AG04449 (cell line): Measurements from ENCODE around the gene GTF3C2.

Experiments
- CTCF ChIA-PET: fragments of 350-600 bp; formaldehyde crosslinking; extraction: SDS; loops from one replicate; lab custom pipeline; 2021; ENCODE audit warnings: antibody characterized with exemption; lab: Yijun Ruan, JAX
- POLR2A ChIA-PET: fragments of 400-600, 350-600 bp; formaldehyde crosslinking; extraction: SDS; loops from one replicate; lab custom pipeline; 2020; ENCODE audit warnings: antibody characterized with exemption, inconsistent platforms; lab: Yijun Ruan, JAX
- DNase-seq: peaks from one replicate; pipeline ENCODE4 v3.0.0-alpha.2; 2010; ENCODE audit warnings: low read depth, low spot score
- H3K4me3 ChIP-seq: 2 replicates; pipeline ENCODE4 v1.5.1; 2011; ENCODE audit warnings: low read depth, mild to moderate bottlenecking, control low read depth, low read length
- CTCF ChIP-seq: IDR thresholded peaks from one replicate; pipeline ENCODE4 v1.5.1; 2011; ENCODE audit warnings: mild to moderate bottlenecking, moderate library complexity, low read length, control low read depth, inconsistent platforms; ENCODE audit not compliant: insufficient read depth; ENCODE audit errors: missing control alignments

The GTF3C2 gene

GRCh38 chr2:27309651-27310050 lies 46.9 kb downstream of the GTF3C2 start:
- no peak for DNase-seq
- CTCF ChIA-PET: interaction anchor here (0.9 to 3.0 kb wide), 3 partner anchors 11 to 16 kb away, joined by 3 to 11 read pairs (median 4); no protein-coding TSS in a partner anchor
- no peak overlapping the region for H3K4me3 ChIP-seq
- no peak for TF ChIP-seq CTCF
- POLR2A ChIA-PET: interaction anchor here (0.7 kb wide), 1 partner anchor 16 kb away, joined by 5 read pairs; no protein-coding TSS in a partner anchor

GRCh38 chr2:27308359-27308881 lies 48.1 kb downstream of the GTF3C2 start, which contains the start of gene UCN:
UCN (minus strand) TSS chr2:27308445; CDS start chr2:27307895, 550 bp downstream.
- TF ChIP-seq CTCF: no peak
- ChIA-PET CTCF (interaction anchor here (3.0 kb wide), 1 partner anchor 13 kb away, joined by 11 read pairs; no protein-coding TSS in a partner anchor), POLR2A (no interaction called here)
- H3K4me3 ChIP-seq: no peak within 1 kb of the TSS
- DNase-seq: no peak

- ChIA-PET POLR2A (no interaction called here), CTCF (interaction anchor here (3.0 kb wide), 1 partner anchor 13 kb away, joined by 11 read pairs; no protein-coding TSS in a partner anchor)
- no peak for TF ChIP-seq CTCF
- H3K4me3 ChIP-seq: no peak overlapping the region
- DNase-seq: no peak
Measured at GRCh38 chr2:27307545-27308358, 48.8 kb downstream of the GTF3C2 start.

GRCh38 chr2:27307287-27307544 lies 49.3 kb downstream of the GTF3C2 start:
- H3K4me3 ChIP-seq: no peak overlapping the region
- POLR2A ChIA-PET: no interaction called here
- no peak for TF ChIP-seq CTCF
- CTCF ChIA-PET: interaction anchor here (3.0 to 6.7 kb wide), 2 partner anchors 13 to 14 kb away, joined by 11 to 94 read pairs; partner anchors contain the start of gene MPV17
- DNase-seq: no peak

- ChIA-PET POLR2A (no interaction called here), CTCF (interaction anchor here (6.7 to 8.1 kb wide), 3 partner anchors 14 to 208 kb away, joined by 94 to 155 read pairs (median 104); partner anchors contain the start of gene MPV17)
- no peak overlapping the region for H3K4me3 ChIP-seq
- no peak for TF ChIP-seq CTCF
- no peak for DNase-seq
Measured at GRCh38 chr2:27306573-27307286, 49.8 kb downstream of the GTF3C2 start.
